Measurements from ENCODE around the gene NDE1.
"Not testable (repeated sequence)": the region's sequence is repeated elsewhere in the genome, so short reads cannot be mapped to it uniquely, and the experiment has no call there.

The NDE1 gene

DNA sequence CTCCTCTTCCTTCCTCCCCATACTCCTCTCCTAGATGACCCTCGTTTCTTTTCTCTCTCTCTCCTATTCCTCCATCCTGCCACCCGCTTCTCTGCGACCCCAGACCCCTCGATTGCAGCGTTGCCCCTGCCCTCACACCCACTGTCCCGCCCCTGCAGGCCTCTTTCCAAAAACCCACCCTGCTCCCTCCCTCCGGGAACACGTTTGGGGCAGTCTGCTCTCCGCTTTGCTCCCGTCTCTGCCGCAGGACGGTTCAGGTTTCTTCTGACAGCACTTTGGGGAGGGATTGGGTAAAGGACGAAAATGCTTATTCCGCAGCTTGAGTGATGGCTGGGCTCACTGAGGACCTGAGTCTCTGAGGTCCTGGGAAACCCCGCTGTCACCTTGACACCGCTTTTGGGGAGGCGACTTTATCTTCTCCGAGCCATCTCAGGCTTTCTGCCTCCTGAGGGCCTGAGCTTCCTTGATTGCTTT lies 690 bp downstream of the NDE1 start:
- peak; percentile 15 to 49 for DNase-seq (ENCODE audit: low spot score in 2 of 2)
- no peaks in the 10 kb centered on the region for H3K9me3 ChIP-seq
- no peaks in the 10 kb centered on the region for H3K27me3 ChIP-seq (ENCODE audit: low read depth)
- peaks cover 20% of the 10 kb centered on the region for H3K4me1 ChIP-seq
- H3K36me3 ChIP-seq (replicated peaks) = peaks cover 19% of the 10 kb centered on the region
- peak overlapping the region; percentile 87 for H3K4me3 ChIP-seq
- in situ Hi-C loops (cut with MboI; ENCODE audit: low sequenced_read_pairs) = no loop called here

GRCh38 chr16:15652293-15653001 lies 2.4 kb downstream of the NDE1 start:
- H3K36me3 ChIP-seq (replicated peaks) = peaks cover 19% of the 10 kb centered on the region
- H3K4me1 ChIP-seq = peaks cover 23% of the 10 kb centered on the region
- no peak overlapping the region for H3K4me3 ChIP-seq
- in situ Hi-C loops (cut with MboI; ENCODE audit: low sequenced_read_pairs) = no loop called here
- no peaks in the 10 kb centered on the region for H3K9me3 ChIP-seq
- DNase-seq (ENCODE audit: low spot score in 2 of 2) = no peak
- no peaks in the 10 kb centered on the region for H3K27me3 ChIP-seq (ENCODE audit: low read depth)

GRCh38 chr16:15653227-15653626 lies 3.2 kb downstream of the NDE1 start:
- Histone ChIP-seq H3K27me3 (ENCODE audit: low read depth) (no peaks in the 10 kb centered on the region), H3K36me3 (replicated peaks) (peaks cover 19% of the 10 kb centered on the region), H3K9me3 (no peaks in the 10 kb centered on the region), H3K4me1 (peaks cover 21% of the 10 kb centered on the region), H3K4me3 (no peak overlapping the region)
- in situ Hi-C loops (cut with MboI; ENCODE audit: low sequenced_read_pairs) = no loop called here
- DNase-seq (ENCODE audit: low spot score in 2 of 2) = no peak

DNA sequence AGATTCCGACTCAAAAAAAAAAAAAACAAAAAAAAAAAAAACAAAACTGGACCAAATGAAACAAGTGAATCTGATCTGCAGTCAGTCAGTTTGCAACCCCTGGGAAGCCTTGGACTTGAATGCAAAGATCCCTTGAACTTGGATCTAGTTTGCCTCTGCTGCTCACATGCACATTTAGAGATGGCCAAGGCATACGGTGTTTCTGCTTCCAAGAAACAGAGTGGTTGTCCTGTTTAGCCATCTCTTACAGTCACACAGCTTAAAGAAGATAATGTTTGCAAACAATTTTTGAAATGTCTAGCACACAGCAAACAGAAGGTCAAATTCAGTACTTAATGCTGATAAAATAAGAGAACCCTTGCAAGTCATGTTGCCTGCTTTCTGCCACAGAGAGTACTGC lies 4.5 kb downstream of the NDE1 start:
- no peaks in the 10 kb centered on the region for H3K27me3 ChIP-seq (ENCODE audit: low read depth)
- H3K36me3 ChIP-seq (replicated peaks) = peaks cover 19% of the 10 kb centered on the region
- no peak overlapping the region for H3K4me3 ChIP-seq
- no peaks in the 10 kb centered on the region for H3K9me3 ChIP-seq
- in situ Hi-C loops (cut with MboI; ENCODE audit: low sequenced_read_pairs) = no loop called here
- no peak for DNase-seq (ENCODE audit: low spot score in 2 of 2)
- peaks cover 14% of the 10 kb centered on the region for H3K4me1 ChIP-seq

DNA sequence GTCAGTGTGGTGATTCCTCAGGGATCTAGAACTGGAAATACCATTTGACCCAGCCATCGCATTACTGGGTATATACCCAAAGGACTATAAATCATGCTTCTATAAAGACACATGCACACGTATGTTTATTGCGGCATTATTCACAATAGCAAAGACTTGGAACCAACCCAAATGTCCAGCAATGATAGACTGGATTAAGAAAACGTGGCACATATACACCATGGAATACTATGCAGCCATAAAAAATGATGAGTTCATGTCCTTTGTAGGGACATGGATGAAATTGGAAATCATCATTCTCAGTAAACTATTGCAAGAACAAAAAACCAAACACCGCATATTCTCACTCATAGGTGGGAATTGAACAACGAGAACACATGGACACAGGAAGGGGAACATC lies 5.5 kb downstream of the NDE1 start:
- H3K4me3 ChIP-seq; DNase-seq (ENCODE audit: low spot score in 2 of 2); in situ Hi-C loops (cut with MboI; ENCODE audit: low sequenced_read_pairs); H3K9me3 ChIP-seq; H3K27me3 ChIP-seq (ENCODE audit: low read depth): not testable (repeated sequence)
- H3K36me3 ChIP-seq (replicated peaks) = peaks cover 19% of the 10 kb centered on the region
- peaks cover 12% of the 10 kb centered on the region for H3K4me1 ChIP-seq

DNA sequence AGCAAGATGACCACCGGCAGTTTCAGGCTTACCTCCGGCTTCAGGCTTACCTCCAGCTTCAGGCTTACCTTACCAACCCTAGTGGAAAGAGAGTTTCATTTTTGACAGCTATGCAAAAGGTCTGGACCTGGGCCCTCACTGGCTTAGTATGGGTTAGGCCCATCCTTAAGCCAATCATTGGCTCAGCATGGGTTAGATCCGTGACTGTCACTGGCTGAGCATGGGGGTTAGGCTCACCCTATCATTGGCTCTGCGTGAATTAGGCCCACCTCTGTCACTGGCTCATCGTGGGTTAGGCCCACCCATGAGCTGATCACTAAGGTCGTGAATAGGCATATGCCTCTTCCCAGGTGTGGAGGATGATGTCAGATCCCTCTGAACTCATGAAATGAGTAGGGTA lies 8.1 kb downstream of the NDE1 start:
- H3K36me3 ChIP-seq (replicated peaks) = peaks cover 12% of the 10 kb centered on the region
- H3K4me1 ChIP-seq = peaks cover 3% of the 10 kb centered on the region
- in situ Hi-C loops (cut with MboI; ENCODE audit: low sequenced_read_pairs) = no loop called here
- no peak overlapping the region for H3K4me3 ChIP-seq
- H3K9me3 ChIP-seq = no peaks in the 10 kb centered on the region
- no peaks in the 10 kb centered on the region for H3K27me3 ChIP-seq (ENCODE audit: low read depth)
- no peak for DNase-seq (ENCODE audit: low spot score in 2 of 2)

- peaks cover 9% of the 10 kb centered on the region; the same call in 1 of the 2 replicates for H3K36me3 ChIP-seq (replicated peaks)
- no peaks in the 10 kb centered on the region for H3K27me3 ChIP-seq (ENCODE audit: low read depth)
- H3K4me3 ChIP-seq = no peak overlapping the region
- in situ Hi-C loops (cut with MboI; ENCODE audit: low sequenced_read_pairs) = no loop called here
- no peaks in the 10 kb centered on the region for H3K9me3 ChIP-seq
- no peak for DNase-seq (ENCODE audit: low spot score in 2 of 2)
- H3K4me1 ChIP-seq = peaks cover 3% of the 10 kb centered on the region
Measured at GRCh38 chr16:15658556-15658955, 8.5 kb downstream of the NDE1 start.

DNA sequence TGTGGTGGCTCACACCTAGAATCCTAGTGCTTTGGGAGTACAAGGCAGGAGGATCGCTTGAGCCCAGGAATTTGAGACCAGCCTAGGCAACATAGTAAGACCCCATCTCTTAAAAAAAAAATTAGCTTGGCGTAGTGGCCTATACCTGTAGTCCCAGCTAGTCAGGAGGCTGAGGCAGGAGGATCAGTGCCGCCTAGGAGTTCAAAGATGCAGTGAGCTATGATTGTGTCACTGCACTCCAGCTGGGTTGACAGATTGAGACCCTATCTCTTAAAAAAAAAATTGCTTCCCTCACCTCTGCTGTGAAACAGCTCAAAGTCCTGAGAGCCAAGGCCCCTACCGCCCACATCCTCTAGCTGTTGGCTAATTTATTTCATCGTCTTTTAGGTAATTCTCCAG lies 10.2 kb downstream of the NDE1 start:
- peaks cover 3% of the 10 kb centered on the region for H3K4me1 ChIP-seq
- no peak overlapping the region for H3K4me3 ChIP-seq
- H3K36me3 ChIP-seq (replicated peaks) = peaks cover 18% of the 10 kb centered on the region
- in situ Hi-C loops (cut with MboI; ENCODE audit: low sequenced_read_pairs) = no loop called here
- no peak for DNase-seq (ENCODE audit: low spot score in 2 of 2)
- H3K27me3 ChIP-seq (ENCODE audit: low read depth) = no peaks in the 10 kb centered on the region
- H3K9me3 ChIP-seq = no peaks in the 10 kb centered on the region

GRCh38 chr16:15665107-15665506 lies 15.1 kb downstream of the NDE1 start:
- Histone ChIP-seq H3K36me3 (replicated peaks) (peaks cover 55% of the 10 kb centered on the region), H3K27me3 (ENCODE audit: low read depth) (no peaks in the 10 kb centered on the region), H3K9me3 (no peaks in the 10 kb centered on the region), H3K4me3 (no peak overlapping the region), H3K4me1 (no peaks in the 10 kb centered on the region)
- no peak for DNase-seq (ENCODE audit: low spot score in 2 of 2)
- in situ Hi-C loops (cut with MboI; ENCODE audit: low sequenced_read_pairs) = no loop called here

- peaks cover 68% of the 10 kb centered on the region for H3K36me3 ChIP-seq (replicated peaks)
- H3K9me3 ChIP-seq = no peaks in the 10 kb centered on the region
- H3K4me1 ChIP-seq = no peaks in the 10 kb centered on the region
- no peaks in the 10 kb centered on the region for H3K27me3 ChIP-seq (ENCODE audit: low read depth)
- H3K4me3 ChIP-seq = no peak overlapping the region
- DNase-seq (ENCODE audit: low spot score in 2 of 2) = no peak
- in situ Hi-C loops (cut with MboI; ENCODE audit: low sequenced_read_pairs) = no loop called here
Measured at GRCh38 chr16:15667091-15667742, 17.2 kb downstream of the NDE1 start.

GRCh38 chr16:15671530-15672117 lies 21.6 kb downstream of the NDE1 start:
- peaks cover 52% of the 10 kb centered on the region for H3K36me3 ChIP-seq (replicated peaks)
- no peak for DNase-seq (ENCODE audit: low spot score in 2 of 2)
- H3K4me1 ChIP-seq = no peaks in the 10 kb centered on the region; the same call in 1 of the 2 replicates
- no peak overlapping the region for H3K4me3 ChIP-seq
- in situ Hi-C loops (cut with MboI; ENCODE audit: low sequenced_read_pairs) = no loop called here
- H3K9me3 ChIP-seq = no peaks in the 10 kb centered on the region
- H3K27me3 ChIP-seq (ENCODE audit: low read depth) = no peaks in the 10 kb centered on the region

GRCh38 chr16:15672127-15672513 lies 22.1 kb downstream of the NDE1 start:
- DNase-seq (ENCODE audit: low spot score in 2 of 2) = not testable (repeated sequence)

DNA sequence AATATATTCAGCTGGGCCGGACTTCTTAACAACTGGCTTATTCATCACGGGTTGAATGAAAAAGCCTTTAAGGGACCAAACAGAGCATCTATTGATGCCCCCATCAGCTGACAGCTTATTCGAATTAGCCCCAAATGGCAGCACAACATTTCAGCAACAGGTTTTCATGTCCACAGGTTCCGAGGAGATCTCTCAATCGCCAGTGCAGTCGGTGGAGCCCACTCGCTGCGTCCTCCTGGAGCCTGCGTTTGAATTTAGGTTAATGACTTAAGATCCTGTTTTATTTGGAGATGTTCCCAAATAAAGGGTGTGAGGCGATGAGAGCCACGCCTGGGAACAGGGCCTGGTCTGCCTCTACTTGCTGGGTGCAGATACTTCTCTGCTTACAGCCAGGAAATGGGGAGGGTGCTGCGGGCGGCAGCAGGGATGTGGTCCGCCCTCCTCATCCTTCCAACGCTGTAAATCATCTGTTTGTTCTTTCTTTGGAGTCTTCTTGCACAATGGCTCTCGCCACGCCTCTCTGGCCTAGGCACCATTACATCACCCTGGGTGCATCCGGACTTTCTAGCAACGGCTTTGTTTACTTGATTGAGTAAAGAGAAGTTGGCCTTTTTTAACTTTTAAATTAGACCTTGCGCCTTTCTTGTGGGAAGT lies 22.6 kb downstream of the NDE1 start:
- H3K4me3 ChIP-seq = no peak overlapping the region
- peaks cover 52% of the 10 kb centered on the region for H3K36me3 ChIP-seq (replicated peaks)
- no peaks in the 10 kb centered on the region for H3K9me3 ChIP-seq
- peak; percentile 29 to 56 for DNase-seq (ENCODE audit: low spot score in 2 of 2)
- no peaks in the 10 kb centered on the region; the same call in 1 of the 2 replicates for H3K4me1 ChIP-seq
- H3K27me3 ChIP-seq (ENCODE audit: low read depth) = no peaks in the 10 kb centered on the region
- in situ Hi-C loops (cut with MboI; ENCODE audit: low sequenced_read_pairs) = no loop called here

More at GRCh38 chr16:15672127-15672513, 22.1 kb downstream of the NDE1 start:
- in situ Hi-C loops (cut with MboI; ENCODE audit: low sequenced_read_pairs); H3K27me3 ChIP-seq (ENCODE audit: low read depth); H3K9me3 ChIP-seq; H3K4me1 ChIP-seq; H3K4me3 ChIP-seq: not testable (repeated sequence)
- H3K36me3 ChIP-seq (replicated peaks) = peaks cover 52% of the 10 kb centered on the region

- H3K4me3 ChIP-seq = no peak overlapping the region
- no peaks in the 10 kb centered on the region; the same call in 1 of the 2 replicates for H3K4me1 ChIP-seq
- H3K27me3 ChIP-seq (ENCODE audit: low read depth) = no peaks in the 10 kb centered on the region
- in situ Hi-C loops (cut with MboI; ENCODE audit: low sequenced_read_pairs) = no loop called here
- peaks cover 47% of the 10 kb centered on the region for H3K36me3 ChIP-seq (replicated peaks)
- no peaks in the 10 kb centered on the region for H3K9me3 ChIP-seq
- no peak for DNase-seq (ENCODE audit: low spot score in 2 of 2)
Measured at GRCh38 chr16:15674571-15674970, 24.5 kb downstream of the NDE1 start.

Measured in HAP-1 (cell line).